ENCODE results near the gene SUN5.
"Not testable (repeated sequence)": the region's sequence is repeated elsewhere in the genome, so short reads cannot be mapped to it uniquely, and the experiment has no call there.

DNA sequence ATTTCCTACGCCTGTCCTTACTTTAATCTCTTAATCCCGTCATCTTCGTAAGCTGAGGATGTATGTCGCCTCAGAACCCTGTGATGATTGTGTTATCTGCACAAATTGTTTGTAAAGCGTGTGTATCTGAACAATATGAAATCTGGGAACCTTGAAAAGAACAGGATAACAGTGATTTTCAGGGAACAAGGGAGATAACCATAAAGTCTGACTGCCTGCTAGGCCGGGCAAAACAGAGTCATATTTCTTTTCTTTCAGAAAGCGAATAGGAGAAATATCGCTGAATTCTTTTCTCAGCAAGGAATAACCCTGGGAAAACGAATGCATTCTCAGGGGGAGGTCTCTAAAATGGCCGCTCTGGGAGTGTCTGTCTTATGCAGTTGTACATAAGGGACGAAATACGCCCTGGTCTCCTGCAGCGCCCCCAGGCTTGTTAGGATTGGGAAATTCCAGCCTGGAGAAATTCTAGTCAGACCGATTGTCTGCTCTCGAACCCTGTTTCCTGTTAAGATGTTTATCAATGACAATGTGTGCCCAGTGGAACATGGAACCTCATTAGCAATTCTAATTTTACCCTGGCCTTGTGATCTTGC lies 41.0 kb upstream of the SUN5 start:
- TF ChIP-seq, protein P1, sequence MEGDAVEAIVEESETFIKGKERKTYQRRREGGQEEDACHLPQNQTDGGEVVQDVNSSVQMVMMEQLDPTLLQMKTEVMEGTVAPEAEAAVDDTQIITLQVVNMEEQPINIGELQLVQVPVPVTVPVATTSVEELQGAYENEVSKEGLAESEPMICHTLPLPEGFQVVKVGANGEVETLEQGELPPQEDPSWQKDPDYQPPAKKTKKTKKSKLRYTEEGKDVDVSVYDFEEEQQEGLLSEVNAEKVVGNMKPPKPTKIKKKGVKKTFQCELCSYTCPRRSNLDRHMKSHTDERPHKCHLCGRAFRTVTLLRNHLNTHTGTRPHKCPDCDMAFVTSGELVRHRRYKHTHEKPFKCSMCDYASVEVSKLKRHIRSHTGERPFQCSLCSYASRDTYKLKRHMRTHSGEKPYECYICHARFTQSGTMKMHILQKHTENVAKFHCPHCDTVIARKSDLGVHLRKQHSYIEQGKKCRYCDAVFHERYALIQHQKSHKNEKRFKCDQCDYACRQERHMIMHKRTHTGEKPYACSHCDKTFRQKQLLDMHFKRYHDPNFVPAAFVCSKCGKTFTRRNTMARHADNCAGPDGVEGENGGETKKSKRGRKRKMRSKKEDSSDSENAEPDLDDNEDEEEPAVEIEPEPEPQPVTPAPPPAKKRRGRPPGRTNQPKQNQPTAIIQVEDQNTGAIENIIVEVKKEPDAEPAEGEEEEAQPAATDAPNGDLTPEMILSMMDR (IDR thresholded peaks at IDR 0.05): not testable (repeated sequence)
- TF ChIP-seq POLR2A (IDR thresholded peaks at IDR 0.05): not testable (repeated sequence)

Measured in testis (tissue), 2 donors.